GM10248 (cell line): Measurements from ENCODE around the gene RCL1.

Experiments
- CTCF ChIA-PET: fragments of 300-600 bp; sonication (Branson Sonifier 250); formaldehyde crosslinking; extraction: SDS; loops from one replicate; lab custom pipeline; 2021; ENCODE audit warnings: antibody characterized with exemption; lab: Yijun Ruan, JAX
- POLR2A ChIA-PET: fragments of 350-650 bp; sonication (Branson Sonifier 250); formaldehyde crosslinking; extraction: SDS; loops from one replicate; lab custom pipeline; 2020; ENCODE audit warnings: antibody characterized with exemption; lab: Yijun Ruan, JAX
- DNase-seq: peaks from one replicate; pipeline ENCODE4 v3.0.0; 2012; ENCODE audit errors: extremely low spot score
- CTCF ChIP-seq: IDR thresholded peaks from 2 replicates; pipeline ENCODE4 v1.5.1; 2012; ENCODE audit warnings: mild to moderate bottlenecking, low read depth; ENCODE audit errors: extremely low read depth, missing control alignments, control extremely low read depth

The RCL1 gene

GRCh38 chr9:4875559-4875958 is 82.8 kb downstream of the RCL1 start:
- POLR2A ChIA-PET = no interaction called here
- CTCF ChIA-PET = interaction anchor here (1.4 to 1.9 kb wide), 3 partner anchors 11 to 30 kb away, joined by 3 to 4 read pairs (median 3); no protein-coding TSS in a partner anchor
- TF ChIP-seq CTCF = no peak
- no peak for DNase-seq

- DNase-seq = no peak
- ChIA-PET CTCF (interaction anchor here (1.1 kb wide), 1 partner anchor 14 kb away, joined by 4 read pairs; no protein-coding TSS in a partner anchor), POLR2A (no interaction called here)
- TF ChIP-seq CTCF = no peak
These were observed 86.4 kb downstream of the RCL1 start for GRCh38 chr9:4879115-4879558.

GRCh38 chr9:4883326-4883873 is 90.7 kb downstream of the RCL1 start:
- DNase-seq = no peak
- no peak for TF ChIP-seq CTCF
- ChIA-PET CTCF (interaction anchor here (1.1 to 1.7 kb wide), 4 partner anchors 17 to 99 kb away, joined by 3 to 6 read pairs (median 4); no protein-coding TSS in a partner anchor), POLR2A (no interaction called here)

GRCh38 chr9:4886698-4887097 is 94.0 kb downstream of the RCL1 start:
- peak; percentile 67 for DNase-seq
- POLR2A ChIA-PET = no interaction called here
- no peak for TF ChIP-seq CTCF
- CTCF ChIA-PET = interaction anchor here (0.7 to 1.6 kb wide), 4 partner anchors 9 to 46 kb away, joined by 3 to 5 read pairs (median 3); no protein-coding TSS in a partner anchor

- no peak for DNase-seq
- ChIA-PET POLR2A (no interaction called here), CTCF (interaction anchor here (1.0 kb wide), 1 partner anchor 17 kb away, joined by 3 read pairs; no protein-coding TSS in a partner anchor)
- no peak for TF ChIP-seq CTCF
These were observed 94.8 kb downstream of the RCL1 start for GRCh38 chr9:4887556-4887955.

- POLR2A ChIA-PET = no interaction called here
- no peak for TF ChIP-seq CTCF
- CTCF ChIA-PET = no interaction called here
- DNase-seq = no peak
These were observed 97.5 kb downstream of the RCL1 start for GRCh38 chr9:4890242-4890641.

GRCh38 chr9:4890929-4891328 is 98.2 kb downstream of the RCL1 start:
- ChIA-PET POLR2A (no interaction called here), CTCF (interaction anchor here (1.0 kb wide), 1 partner anchor 9 kb away, joined by 4 read pairs; no protein-coding TSS in a partner anchor)
- TF ChIP-seq CTCF = no peak
- DNase-seq = no peak
